GM12878 (cell line): ENCODE data around the gene SNRPD3. TPM values are rescaled to one million over a fixed set of nuclear protein-coding genes. Genes with fewer than 3 reads are reported as not detected.
A peak's percentile ranks its signal among the peaks of the same experiment; 100 is the strongest.
"Not testable (repeated sequence)": the region's sequence is repeated elsewhere in the genome, so short reads cannot be mapped to it uniquely, and the experiment has no call there.

Experiments used
- ATAC-seq: fragments of 200-7000 bp; cut with Tn5 transposase; 3 replicates; pipeline ENCODE4 v1.9.1; 2020; ENCODE audit warnings: mild to moderate bottlenecking, moderate library complexity
- BruUV-seq: library from RNA; stranded (reverse); fragments of 400-500 nt; replicated peaks from 2 replicates; lab custom pipeline; 2021; lab: Mats Ljungman, UMichigan
- CTCF ChIA-PET: fragments of 300-600 bp; sonication (Branson Sonifier 250); formaldehyde crosslinking; extraction: SDS; loops from one replicate; lab custom pipeline; 2021; ENCODE audit warnings: inconsistent platforms; lab: Yijun Ruan, JAX
- POLR2A ChIA-PET: fragments of 350-600 bp; formaldehyde crosslinking; extraction: SDS; loops from one replicate; lab custom pipeline; 2021; ENCODE audit warnings: inconsistent platforms; lab: Charles Lee
- RAD21 ChIA-PET: fragments of 300-600 bp; sonication (Branson Sonifier 250); formaldehyde crosslinking; loops from one replicate; lab custom pipeline; 2023; ENCODE audit warnings: antibody characterized with exemption; ENCODE audit not compliant: unreplicated experiment; lab: Charles Lee
- SMC1A ChIA-PET: fragments of 300-600 bp; sonication (Branson Sonifier 250); formaldehyde crosslinking; loops from one replicate; lab custom pipeline; 2023; ENCODE audit not compliant: unreplicated experiment, uncharacterized antibody; lab: Charles Lee
- DNase-seq: peaks from one replicate; pipeline ENCODE4 v3.0.0-alpha.2; 2011; ENCODE audit warnings: low read depth, low spot score
- FAIRE-seq: peaks from 3 replicates; lab custom pipeline; 2011; peaks lifted over from hg19 to GRCh38; lab: Jason Lieb, UNC
- H2AFZ ChIP-seq: 2 replicates; pipeline ENCODE4 v1.6.0; 2011; ENCODE audit warnings: low read depth, low read length, control low read depth; ENCODE audit not compliant: control insufficient read depth
- H3K27ac ChIP-seq: 2 replicates; pipeline ENCODE4 v1.5.1; 2011; ENCODE audit warnings: control low read depth; ENCODE audit not compliant: control insufficient read depth, insufficient read depth
- H3K27me3 ChIP-seq, 2 experiments: replicated peaks in 1 of 2; 2 replicates each; pipeline versions ENCODE4 v1.6.0 to v1.6.1; 2011; ENCODE audit warnings: low read length in 1 of 2; ENCODE audit not compliant: control insufficient read depth in 2 of 2, insufficient read depth in 2 of 2
- H3K36me3 ChIP-seq, 2 experiments: 2 replicates each; pipeline ENCODE4 v1.5.1; 2011; ENCODE audit warnings: low read length in 1 of 2; ENCODE audit not compliant: control insufficient read depth in 2 of 2, insufficient read depth in 2 of 2
- H3K4me1 ChIP-seq: 2 replicates; pipeline ENCODE4 v1.6.1; 2011; ENCODE audit warnings: mild to moderate bottlenecking, low read length, moderate library complexity, mixed read lengths; ENCODE audit not compliant: control insufficient read depth, insufficient read depth
- H3K4me2 ChIP-seq: 2 replicates; pipeline ENCODE4 v1.6.0; 2011; ENCODE audit warnings: control low read depth; ENCODE audit not compliant: control insufficient read depth, insufficient read depth
- H3K4me3 ChIP-seq: fragments of 200-600 bp; sonication (generic); 2 replicates; pipeline ENCODE4 v1.5.1; 2016
- H3K79me2 ChIP-seq: 2 replicates; pipeline ENCODE4 v1.6.0; 2011; ENCODE audit warnings: low read length; ENCODE audit not compliant: control insufficient read depth, insufficient read depth
- H3K9ac ChIP-seq: 2 replicates; pipeline ENCODE4 v1.8.0; 2011; ENCODE audit warnings: low read length, control low read depth, mixed read lengths; ENCODE audit not compliant: control insufficient read depth, insufficient read depth
- H3K9me3 ChIP-seq: replicated peaks from 3 replicates; pipeline ENCODE4 v1.5.1; 2011; ENCODE audit warnings: mild to moderate bottlenecking, low read length; ENCODE audit not compliant: control insufficient read depth, insufficient read depth
- H4K20me1 ChIP-seq: 2 replicates; pipeline ENCODE4 v1.6.0; 2011; ENCODE audit not compliant: control insufficient read depth, insufficient read depth
- BCL11A ChIP-seq: IDR thresholded peaks from 2 replicates; pipeline ENCODE4 v1.6.1; 2011; ENCODE audit warnings: low read depth, low read length
- DPF2 ChIP-seq: fragments of 450-650 bp; IDR thresholded peaks from 2 replicates; pipeline ENCODE4 v1.6.1; 2017; ENCODE audit warnings: mild to moderate bottlenecking
- EGR1 ChIP-seq, 2 experiments: IDR thresholded peaks; 1 replicate in 1 of 2; 2 replicates in 1 of 2; pipeline ENCODE4 v1.6.1; 2011 to 2012; ENCODE audit warnings: low read depth in 2 of 2, low read length in 2 of 2, borderline replicate concordance in 1 of 2, mild to moderate bottlenecking in 1 of 2, moderate library complexity in 1 of 2
- HSF1 ChIP-seq: fragments of 150-350 bp; IDR thresholded peaks from 2 replicates; pipeline ENCODE4 v1.6.1; 2014; ENCODE audit warnings: mild to moderate bottlenecking, low read depth, low read length
- MEF2B ChIP-seq: fragments of 450-650 bp; IDR thresholded peaks from 2 replicates; pipeline ENCODE4 v1.6.1; 2018; ENCODE audit warnings: mild to moderate bottlenecking, moderate library complexity; ENCODE audit not compliant: partially characterized antibody, poor library complexity, severe bottlenecking
- POLR2AphosphoS5 ChIP-seq: IDR thresholded peaks from 2 replicates; pipeline ENCODE4 v1.6.1; 2011; ENCODE audit warnings: mild to moderate bottlenecking, low read length, inconsistent platforms
- SIX5 ChIP-seq: IDR thresholded peaks from 2 replicates; pipeline ENCODE4 v1.6.1; 2011; ENCODE audit warnings: mild to moderate bottlenecking, low read depth, low read length, moderate library complexity; ENCODE audit not compliant: severe bottlenecking
- STAT1 ChIP-seq: fragments of 450-650 bp; conservative IDR thresholded peaks from 2 replicates; pipeline ENCODE4 v1.6.1; 2014; ENCODE audit warnings: antibody characterized with exemption, mild to moderate bottlenecking
- SUZ12 ChIP-seq: fragments of 200-600 bp; sonication (generic); IDR thresholded peaks from one replicate; pipeline ENCODE4 v1.6.1; 2018; ENCODE audit warnings: antibody characterized with exemption, mild to moderate bottlenecking; ENCODE audit not compliant: unreplicated experiment
- TBL1XR1 ChIP-seq: IDR thresholded peaks from 2 replicates; pipeline ENCODE4 v1.6.1; 2012; ENCODE audit warnings: low read depth, low read length, improper control_type of control experiment
- TCF12 ChIP-seq: IDR thresholded peaks from 2 replicates; pipeline ENCODE4 v1.6.1; 2011; ENCODE audit warnings: low read depth, mild to moderate bottlenecking, low read length
- ZNF207 ChIP-seq: fragments of 450-650 bp; IDR thresholded peaks from 2 replicates; pipeline ENCODE4 v1.6.1; 2014; ENCODE audit warnings: antibody characterized with exemption, mild to moderate bottlenecking, borderline replicate concordance
- ZNF274 ChIP-seq: IDR thresholded peaks from one replicate; pipeline ENCODE4 v1.8.0; 2011; ENCODE audit not compliant: insufficient read length, insufficient read depth
- WGBS: methylation state at CpG from one replicate; pipeline ENCODE4 v1.1.6; 2016; ENCODE audit warnings: low lambda C conversion rate; ENCODE audit not compliant: insufficient replicate concordance, insufficient coverage; ENCODE audit errors: missing lambda C conversion rate; 5-methylcytosine and 5-hydroxymethylcytosine counted together
- in situ Hi-C: fragments of 300-500 bp; cut with MboI; formaldehyde crosslinking; loops from 9 replicates; pipeline ENCODE4 v1.14.3; 2018; ENCODE audit warnings: mixed read lengths
- intact Hi-C: fragments of 100-400 bp; cut with micrococcal nuclease; formaldehyde crosslinking; loops from one replicate; pipeline ENCODE4 v1.14.2; 2022; ENCODE audit not compliant: unreplicated experiment
- polyA plus RNA-seq, 11 experiments: library from polyadenylated mRNA; depleted of rRNA in 4 of 11; unstranded in 6 of 11; stranded (reverse) in 5 of 11; fragments of >200 nt; fragmentation: Nextera tagmentation in 4 of 11; fragmentation: Illumina TruSeq in 1 of 11; extraction: Ambion mirVana in 4 of 11; extraction: Trizol in 1 of 11; gene quantifications; 1 replicate in 1 of 11; 2 replicates in 10 of 11; pipeline versions ENCODE4 v1.2.1 to v1.2.3, GENCODE V29; 2011 to 2016; ENCODE audit warnings: inconsistent platforms in 2 of 11, missing spikeins in 2 of 11, low read depth in 1 of 11
- total RNA-seq, 4 experiments: library from RNA; depleted of rRNA in 3 of 4; stranded (reverse); fragments of >200 nt in 3 of 4; fragmentation: Illumina TruSeq in 1 of 4; extraction: Trizol in 1 of 4; gene quantifications; 2 replicates each; pipeline versions ENCODE4 v1.2.1 to v1.2.3, GENCODE V29; 2013 to 2021

The SNRPD3 gene
- total and polyA plus RNA-seq, 10 of the 15 experiments (the other 5 are each of a cell fraction or from before 2014, with no cell fraction given) = 112 to 324 (median 242) TPM

GRCh38 chr22:24552503-24553286 is 3.1 kb upstream of the SNRPD3 start:
- CTCF ChIA-PET = interaction anchor here (0.8 to 1.5 kb wide), 5 partner anchors 8 to 51 kb away, joined by 3 to 6 read pairs (median 4); no protein-coding TSS in a partner anchor
- not testable (repeated sequence) for FAIRE-seq
- POLR2A ChIA-PET = interaction anchor here (0.5 to 1.5 kb wide), 6 partner anchors 11 to 46 kb away, joined by 3 to 6 read pairs (median 3); no protein-coding TSS in a partner anchor

GRCh38 chr22:24553597-24554312 is 2.0 kb upstream of the SNRPD3 start:
- ChIA-PET SMC1A (interaction anchor here (1.1 to 2.2 kb wide), 8 partner anchors 10 to 224 kb away, joined by 3 to 7 read pairs (median 4); no protein-coding TSS in a partner anchor), RAD21 (interaction anchor here (0.9 to 2.1 kb wide), 8 partner anchors 10 to 126 kb away, joined by 3 to 8 read pairs (median 4); partner anchors contain the start of gene ADORA2A), POLR2A (interaction anchor here (1.0 to 2.5 kb wide), 5 partner anchors 10 to 24 kb away, joined by 3 to 42 read pairs (median 3); no protein-coding TSS in a partner anchor), CTCF (interaction anchor here (0.7 to 1.5 kb wide), 4 partner anchors 9 to 148 kb away, joined by 3 to 6 read pairs (median 4); no protein-coding TSS in a partner anchor)
- BruUV-seq = no TSS peak
- 9% methylated on average over 12 of the region's 12 CpGs for WGBS
- in situ Hi-C loops = no loop called here
- DNase-seq (no peak), ATAC-seq (no peak), FAIRE-seq (no peak)
- Histone ChIP-seq H3K4me3 (peak overlapping the region; percentile 99), H3K79me2 (peaks cover 75% of the 10 kb centered on the region), H2AFZ (no peak overlapping the region), H3K27ac (peak overlapping the region; percentile 91), H3K27me3 (no peaks in the 10 kb centered on the region), H3K4me1 (peaks cover 10% of the 10 kb centered on the region), H3K9ac (peak overlapping the region; percentile 94), H3K9me3 (no peaks in the 10 kb centered on the region), H3K4me2 (peak overlapping the region; percentile 94), H3K36me3 (peaks cover 3 to 4% of the 10 kb centered on the region in 2 experiments; a peak in 3 of 4 replicates), H4K20me1 (no peaks in the 10 kb centered on the region)
- intact Hi-C loops = no loop called here
- no peak for TF ChIP-seq DPF2
- no peak for TF ChIP-seq ZNF207
- TF ChIP-seq TCF12 = no peak
- TF ChIP-seq TBL1XR1 = no peak
- TF ChIP-seq HSF1 = no peak
- TF ChIP-seq SUZ12 = no peak
- no peak for TF ChIP-seq EGR1 (IDR thresholded peaks at IDR 0.05; ENCODE audit: borderline replicate concordance in 1 of 2, low read depth in 2 of 2, low read length in 2 of 2)
- peak; percentile 40; the same call in 1 of the 2 replicates for TF ChIP-seq POLR2AphosphoS5
- no peak for TF ChIP-seq ZNF274
- TF ChIP-seq SIX5 = no peak
- 0 out of 2 replicates have a peak, but pooled peaks have one; percentile 8 for TF ChIP-seq BCL11A
- TF ChIP-seq STAT1 = no peak

More at GRCh38 chr22:24552503-24553286, 3.1 kb upstream of the SNRPD3 start:
- Histone ChIP-seq H3K4me3 (peak overlapping the region; percentile 99), H3K79me2 (peaks cover 65% of the 10 kb centered on the region), H3K4me2 (peak overlapping the region; percentile 94), H3K27ac (peak overlapping the region; percentile 91), H3K9ac (peak overlapping the region; percentile 94)
- H3K36me3 ChIP-seq, in situ Hi-C loops, H3K4me1 ChIP-seq, H3K9me3 ChIP-seq, BruUV-seq, H4K20me1 ChIP-seq, H3K27me3 ChIP-seq, intact Hi-C loops, DNase-seq, H2AFZ ChIP-seq: not testable (repeated sequence)
- WGBS = 27% methylated on average over 8 of the region's 10 CpGs
- ChIA-PET SMC1A (interaction anchor here (1.1 to 2.2 kb wide), 7 partner anchors 8 to 223 kb away, joined by 3 to 5 read pairs (median 4); no protein-coding TSS in a partner anchor), RAD21 (interaction anchor here (0.5 to 1.8 kb wide), 5 partner anchors 12 to 118 kb away, joined by 3 to 8 read pairs (median 4); partner anchors contain the start of gene LRRC75B)
- peak; percentile 5; the same call in 1 of the 3 replicates for ATAC-seq
- peak; percentile 63 for TF ChIP-seq MEF2B
